CD4-positive, alpha-beta memory T cell (primary cell): ENCODE data around the gene LCTL. TPM values are rescaled to one million over a fixed set of nuclear protein-coding genes. Genes with fewer than 3 reads are reported as not detected.

Source experiments
- CTCF ChIA-PET: fragments of 350-600 bp; sonication (Branson Sonifier 250); formaldehyde crosslinking; loops from one replicate; lab custom pipeline; 2021; ENCODE audit warnings: inconsistent platforms; ENCODE audit not compliant: partially characterized antibody; lab: Charles Lee
- POLR2A ChIA-PET: fragments of 350-600 bp; sonication (Branson Sonifier 250); formaldehyde crosslinking; loops from one replicate; lab custom pipeline; 2021; ENCODE audit not compliant: partially characterized antibody; lab: Charles Lee
- DNase-seq, 5 donors: peaks; one replicate each; pipeline versions ENCODE4 v3.0.0 to v3.0.0-alpha.2; 2020 to 2022; ENCODE audit warnings: mixed read lengths in 1 of 5
- H3K27ac ChIP-seq: one replicate; pipeline ENCODE4 v1.7.0; 2013; ENCODE audit warnings: low read depth, low read length
- H3K27me3 ChIP-seq: 2 replicates; pipeline ENCODE4 v1.7.0; 2013; ENCODE audit warnings: mild to moderate bottlenecking, low read length, moderate library complexity; ENCODE audit not compliant: insufficient read depth
- H3K36me3 ChIP-seq: 2 replicates; pipeline ENCODE4 v1.7.0; 2013; ENCODE audit warnings: mild to moderate bottlenecking, low read length, moderate library complexity; ENCODE audit not compliant: insufficient read depth
- H3K4me1 ChIP-seq: 2 replicates; pipeline ENCODE4 v1.7.0; 2013; ENCODE audit warnings: mild to moderate bottlenecking, low read length, moderate library complexity; ENCODE audit not compliant: insufficient read depth
- H3K4me3 ChIP-seq, 2 donors: one replicate each; pipeline ENCODE4 v1.7.0; 2013; ENCODE audit warnings: low read length in 2 of 2, mild to moderate bottlenecking in 1 of 2
- H3K9me3 ChIP-seq, 2 donors: one replicate each; pipeline ENCODE4 v1.7.0; 2013; ENCODE audit warnings: low read length in 2 of 2, control low read depth in 1 of 2; ENCODE audit not compliant: control insufficient read depth in 1 of 2
- H3K27ac Mint-ChIP-seq, 7 donors: one replicate each; pipeline ENCODE4 v1.8.0; 2020 to 2021; ENCODE audit warnings: mixed read lengths in 7 of 7, mild to moderate bottlenecking in 6 of 7, inconsistent platforms in 3 of 7, moderate library complexity in 3 of 7
- H3K27me3 Mint-ChIP-seq, 2 donors: one replicate each; pipeline ENCODE4 v1.8.0; 2020 to 2021; ENCODE audit warnings: mixed read lengths in 2 of 2
- H3K36me3 Mint-ChIP-seq, 2 donors: one replicate each; pipeline ENCODE4 v1.8.0; 2020 to 2021; ENCODE audit warnings: mixed read lengths in 2 of 2, inconsistent platforms in 1 of 2, mild to moderate bottlenecking in 1 of 2
- H3K4me1 Mint-ChIP-seq, 4 donors: one replicate each; pipeline ENCODE4 v1.8.0; 2020 to 2021; ENCODE audit warnings: mixed read lengths in 4 of 4, mild to moderate bottlenecking in 1 of 4
- H3K4me3 Mint-ChIP-seq, 8 donors: one replicate each; pipeline ENCODE4 v1.8.0; 2020 to 2021; ENCODE audit warnings: mixed read lengths in 8 of 8, mild to moderate bottlenecking in 7 of 8, moderate library complexity in 6 of 8, inconsistent platforms in 3 of 8
- H3K9me3 Mint-ChIP-seq, 8 donors: one replicate each; pipeline ENCODE4 v1.8.0; 2020 to 2021; ENCODE audit warnings: mixed read lengths in 8 of 8, mild to moderate bottlenecking in 5 of 8, inconsistent platforms in 3 of 8, moderate library complexity in 1 of 8
- intact Hi-C: fragments of 100-400 bp; cut with micrococcal nuclease; formaldehyde crosslinking; loops from one replicate; pipeline ENCODE4 v1.15.1; 2023
- polyA plus RNA-seq, 2 donors: library from polyadenylated mRNA; unstranded; fragments of 300-500 nt; fragmentation: Illumina TruSeq; gene quantifications; one replicate each; pipeline ENCODE4 v1.2.3, GENCODE V29; 2021
- total RNA-seq, 2 experiments: library from RNA; stranded (reverse); gene quantifications; one replicate each; pipeline ENCODE4 v1.2.3, GENCODE V29; 2021

LCTL gene, protein sequence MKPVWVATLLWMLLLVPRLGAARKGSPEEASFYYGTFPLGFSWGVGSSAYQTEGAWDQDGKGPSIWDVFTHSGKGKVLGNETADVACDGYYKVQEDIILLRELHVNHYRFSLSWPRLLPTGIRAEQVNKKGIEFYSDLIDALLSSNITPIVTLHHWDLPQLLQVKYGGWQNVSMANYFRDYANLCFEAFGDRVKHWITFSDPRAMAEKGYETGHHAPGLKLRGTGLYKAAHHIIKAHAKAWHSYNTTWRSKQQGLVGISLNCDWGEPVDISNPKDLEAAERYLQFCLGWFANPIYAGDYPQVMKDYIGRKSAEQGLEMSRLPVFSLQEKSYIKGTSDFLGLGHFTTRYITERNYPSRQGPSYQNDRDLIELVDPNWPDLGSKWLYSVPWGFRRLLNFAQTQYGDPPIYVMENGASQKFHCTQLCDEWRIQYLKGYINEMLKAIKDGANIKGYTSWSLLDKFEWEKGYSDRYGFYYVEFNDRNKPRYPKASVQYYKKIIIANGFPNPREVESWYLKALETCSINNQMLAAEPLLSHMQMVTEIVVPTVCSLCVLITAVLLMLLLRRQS
- total RNA-seq, result not detected
- polyA plus RNA-seq, result not detected

DNA sequence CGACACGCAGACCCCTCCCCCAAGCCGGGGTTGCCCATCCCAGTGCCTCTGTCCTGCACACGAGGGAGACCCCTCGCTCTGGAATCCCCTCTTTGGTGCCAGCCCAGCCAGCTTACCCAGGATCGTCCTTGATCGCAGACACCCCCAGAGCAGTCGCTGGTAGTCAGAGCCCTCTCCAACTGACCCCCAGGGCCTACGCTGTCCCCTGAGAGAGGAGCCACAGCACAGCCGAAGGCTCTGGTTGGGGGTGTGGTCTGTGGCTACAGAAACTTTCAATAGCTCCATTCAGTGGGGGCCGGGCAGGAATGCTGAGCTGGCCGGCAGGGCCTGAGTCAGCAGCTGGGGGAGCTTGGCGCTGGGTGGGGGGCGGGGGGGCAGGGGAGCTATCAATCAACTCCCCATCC is at the start of gene LCTL:
Gene LCTL (minus strand): TSS at position 258 of the 404 bp plus-strand sequence. CDS start 633 bp downstream, outside the sequence.
- Mint-ChIP-seq H3K4me3 (peak within 1 kb of the TSS in 1 of 8 donors; percentile 72), H3K36me3 (no peaks in the 10 kb centered on the region), H3K4me1 (peaks cover 4 to 7% (median 6%) of the 10 kb centered on the region in 4 donors), H3K27me3 (no peaks in the 10 kb centered on the region), H3K9me3 (no peaks in the 10 kb centered on the region), H3K27ac (peak within 1 kb of the TSS in 3 of 7 donors; percentile 2 to 88 (median 73))
- ChIA-PET POLR2A (no interaction called here), CTCF (interaction anchor here (1.0 kb wide), 2 partner anchors 10 to 138 kb away, joined by 3 read pairs; no protein-coding TSS in a partner anchor)
- Histone ChIP-seq H3K27ac (no peak within 1 kb of the TSS), H3K4me3 (no peak within 1 kb of the TSS), H3K27me3 (no peaks in the 10 kb centered on the region), H3K36me3 (no peaks in the 10 kb centered on the region), H3K4me1 (peaks cover 5% of the 10 kb centered on the region), H3K9me3 (no peaks in the 10 kb centered on the region)
- intact Hi-C loops, result loop anchor here (2.0 to 5.0 kb wide), 2 partner anchors 313 to 1248 kb away; partner anchors contain the start of gene MEGF11
- DNase-seq, result no peak

GRCh38 chr15:66614951-66615760 is 49.4 kb upstream of the LCTL start:
- Mint-ChIP-seq H3K36me3 (no peaks in the 10 kb centered on the region), H3K9me3 (peaks cover 0 to 2% (median 0%) of the 10 kb centered on the region in 8 donors), H3K4me1 (peaks cover 0 to 4% (median 3%) of the 10 kb centered on the region in 4 donors), H3K4me3 (no peak overlapping the region), H3K27ac (no peak overlapping the region), H3K27me3 (peaks cover under 1 to 2% of the 10 kb centered on the region in 2 donors)
- Histone ChIP-seq H3K36me3 (no peaks in the 10 kb centered on the region), H3K4me1 (no peaks in the 10 kb centered on the region), H3K9me3 (no peaks in the 10 kb centered on the region), H3K27me3 (no peaks in the 10 kb centered on the region), H3K27ac (no peak overlapping the region), H3K4me3 (no peak overlapping the region)
- no peak for DNase-seq
- POLR2A ChIA-PET, result no interaction called here
- CTCF ChIA-PET, result interaction anchor here (1.2 to 1.5 kb wide), 5 partner anchors 8 to 249 kb away, joined by 3 to 5 read pairs (median 3); no protein-coding TSS in a partner anchor
- intact Hi-C loops, result loop anchor here (10.0 kb wide), 1 partner anchor 90 kb away; the partner anchor contains the start of gene SMAD6

DNA sequence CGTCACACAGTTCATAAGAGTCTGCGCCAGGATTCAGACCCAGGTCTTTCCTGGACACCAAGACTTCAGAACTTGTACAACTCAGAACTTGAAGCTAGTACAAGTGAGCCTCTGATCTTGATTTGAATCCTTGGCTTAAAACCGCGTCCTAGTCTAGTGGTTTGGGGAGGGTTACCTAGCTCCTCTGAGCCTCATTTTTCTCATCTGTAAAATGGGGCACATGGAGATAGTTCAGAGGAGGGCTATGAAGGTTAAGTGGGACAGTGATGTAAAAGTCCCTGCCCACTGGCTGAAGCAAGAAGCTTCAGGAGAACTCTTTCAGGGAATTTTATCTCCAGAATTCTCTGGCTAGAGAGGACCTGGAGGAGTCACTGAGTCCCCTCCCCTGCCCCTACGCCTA is 48.7 kb upstream of the LCTL start:
- Histone ChIP-seq H3K36me3 (no peaks in the 10 kb centered on the region), H3K9me3 (no peaks in the 10 kb centered on the region), H3K27ac (no peak overlapping the region), H3K27me3 (no peaks in the 10 kb centered on the region), H3K4me3 (no peak overlapping the region), H3K4me1 (no peaks in the 10 kb centered on the region)
- peaks cover 0 to 4% (median 3%) of the 10 kb centered on the region in 4 donors for H3K4me1 Mint-ChIP-seq
- no peaks in the 10 kb centered on the region for H3K27me3 Mint-ChIP-seq
- CTCF ChIA-PET, result interaction anchor here (1.2 to 1.5 kb wide), 3 partner anchors 9 to 249 kb away, joined by 3 to 5 read pairs (median 3); no protein-coding TSS in a partner anchor
- H3K9me3 Mint-ChIP-seq, result peaks cover 0 to 2% (median 0%) of the 10 kb centered on the region in 8 donors
- POLR2A ChIA-PET, result no interaction called here
- DNase-seq, result no peak
- H3K36me3 Mint-ChIP-seq, result no peaks in the 10 kb centered on the region
- no peak overlapping the region for H3K27ac Mint-ChIP-seq
- H3K4me3 Mint-ChIP-seq, result no peak overlapping the region
- intact Hi-C loops, result loop anchor here (10.0 kb wide), 1 partner anchor 90 kb away; the partner anchor contains the start of gene SMAD6

DNA sequence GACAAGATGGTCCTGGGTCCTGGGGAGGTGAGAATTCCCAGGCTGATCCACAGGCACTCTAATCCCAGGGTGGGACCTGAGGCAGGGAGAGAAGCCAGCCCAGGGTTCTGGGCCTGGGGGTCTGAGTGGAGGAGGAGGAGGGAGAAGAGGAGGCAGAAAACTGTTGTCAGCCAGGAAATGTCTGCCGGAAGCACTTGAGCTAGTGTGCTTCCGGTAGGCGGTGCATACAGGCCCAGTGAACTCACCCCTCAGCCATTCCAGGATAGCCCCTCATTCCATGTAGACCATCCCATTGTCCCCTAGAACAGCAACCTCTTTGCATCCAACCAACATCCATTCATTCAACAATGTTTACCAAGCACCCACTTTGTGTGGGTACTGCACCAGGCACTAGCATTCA is 47.9 kb upstream of the LCTL start:
- Mint-ChIP-seq H3K9me3 (peaks cover 0 to 2% (median 0%) of the 10 kb centered on the region in 8 donors), H3K27ac (peak overlapping the region in 1 of 7 donors; percentile 69)
- intact Hi-C loops, result loop anchor here (10.0 kb wide), 1 partner anchor 91 kb away; the partner anchor contains the start of gene SMAD6

DNA sequence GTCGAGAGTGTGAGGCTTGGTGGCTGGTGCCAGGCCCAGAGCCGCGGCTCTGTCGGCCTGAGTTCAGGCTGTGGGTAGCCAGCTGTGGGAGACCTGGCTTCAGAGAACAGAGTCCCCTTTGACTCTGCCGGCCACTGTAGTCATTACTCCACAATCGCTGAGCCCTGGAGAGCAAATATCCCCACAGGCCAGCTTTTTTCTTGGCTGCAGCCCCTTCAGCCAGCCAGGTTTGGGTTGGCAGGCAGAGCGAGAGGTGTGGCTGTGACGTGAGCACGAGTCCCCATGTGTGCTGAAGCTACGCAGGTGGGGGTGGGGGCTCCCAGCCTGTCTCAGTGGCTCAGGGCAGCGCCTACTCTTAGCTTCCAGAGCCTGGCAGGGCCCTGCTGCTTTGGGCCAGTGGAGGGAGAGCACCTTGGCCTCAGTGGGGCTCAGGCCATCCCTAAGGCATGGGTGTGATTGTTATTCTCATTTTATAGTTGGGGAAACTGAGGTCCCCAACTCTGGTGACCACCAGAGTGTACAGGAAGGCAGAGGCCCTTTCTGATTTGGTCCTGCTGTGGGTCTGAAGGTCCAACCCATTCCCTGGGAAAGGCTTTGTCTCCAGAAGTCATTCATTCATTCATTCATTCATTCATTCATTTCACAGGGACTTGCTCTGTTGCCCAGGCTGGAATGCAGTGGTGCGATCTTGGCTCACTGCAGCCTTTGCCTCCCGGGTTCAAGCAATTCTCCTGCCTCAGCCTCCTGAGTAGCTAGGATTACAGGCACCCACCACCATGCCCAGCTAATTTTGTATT is 45.7 kb upstream of the LCTL start:
- Histone ChIP-seq H3K9me3 (no peaks in the 10 kb centered on the region), H3K27me3 (no peaks in the 10 kb centered on the region), H3K4me1 (no peaks in the 10 kb centered on the region), H3K27ac (no peak overlapping the region), H3K36me3 (no peaks in the 10 kb centered on the region), H3K4me3 (no peak overlapping the region)
- ChIA-PET CTCF (no interaction called here), POLR2A (no interaction called here)
- DNase-seq, result no peak
- Mint-ChIP-seq H3K4me3 (no peak overlapping the region), H3K36me3 (no peaks in the 10 kb centered on the region), H3K4me1 (peaks cover 0 to 4% (median 3%) of the 10 kb centered on the region in 4 donors), H3K9me3 (peaks cover 0 to 2% (median 0%) of the 10 kb centered on the region in 8 donors), H3K27me3 (no peaks in the 10 kb centered on the region), H3K27ac (no peak overlapping the region)
- intact Hi-C loops, result loop anchor here (10.0 kb wide), 1 partner anchor 93 kb away; the partner anchor contains the start of gene SMAD6

More for the DNA sequence above, 47.9 kb upstream of the LCTL start:
- peaks cover 0 to 4% (median 3%) of the 10 kb centered on the region in 4 donors for H3K4me1 Mint-ChIP-seq
- no peaks in the 10 kb centered on the region for H3K36me3 Mint-ChIP-seq
- no peak overlapping the region for H3K27ac ChIP-seq
- CTCF ChIA-PET, result interaction anchor here (1.4 to 1.5 kb wide), 2 partner anchors 8 to 250 kb away, joined by 3 to 5 read pairs; no protein-coding TSS in a partner anchor
- H3K4me1 ChIP-seq, result no peaks in the 10 kb centered on the region
- no peaks in the 10 kb centered on the region for H3K36me3 ChIP-seq
- no peak for DNase-seq
- no peaks in the 10 kb centered on the region for H3K27me3 Mint-ChIP-seq
- POLR2A ChIA-PET, result no interaction called here
- H3K9me3 ChIP-seq, result no peaks in the 10 kb centered on the region
- H3K4me3 Mint-ChIP-seq, result peak overlapping the region in 1 of 8 donors; percentile 39
- H3K27me3 ChIP-seq, result no peaks in the 10 kb centered on the region
- H3K4me3 ChIP-seq, result no peak overlapping the region

DNA sequence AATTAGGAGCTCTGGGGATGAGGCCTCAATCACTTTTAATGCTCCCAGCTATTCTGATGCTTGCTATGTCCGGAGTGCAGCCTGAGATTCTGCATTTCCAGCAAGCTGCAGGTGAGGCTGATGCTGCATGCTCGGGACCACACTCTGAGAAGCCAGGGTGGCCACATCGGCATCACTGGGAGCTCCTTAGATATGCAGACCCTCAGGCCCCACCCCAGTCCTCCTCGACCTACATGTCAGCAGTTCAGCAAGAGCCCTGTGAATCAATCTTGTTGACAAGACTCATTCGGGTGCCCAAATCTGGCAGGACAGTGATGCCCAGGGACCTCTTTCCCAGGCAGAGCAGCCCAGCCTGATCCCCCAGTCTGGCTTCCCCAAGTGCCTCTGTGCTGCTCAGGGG is 44.1 kb upstream of the LCTL start:
- ChIA-PET CTCF (interaction anchor here (2.3 to 8.5 kb wide), 2 partner anchors 9 to 241 kb away, joined by 6 to 65 read pairs; no protein-coding TSS in a partner anchor), POLR2A (no interaction called here)
- Mint-ChIP-seq H3K27me3 (no peaks in the 10 kb centered on the region), H3K4me3 (no peak overlapping the region), H3K9me3 (peaks cover 0 to 2% (median 0%) of the 10 kb centered on the region in 8 donors), H3K36me3 (no peaks in the 10 kb centered on the region), H3K27ac (peak overlapping the region in 1 of 7 donors; percentile 3), H3K4me1 (peaks cover 0 to 4% (median 3%) of the 10 kb centered on the region in 4 donors)
- Histone ChIP-seq H3K27me3 (no peaks in the 10 kb centered on the region), H3K36me3 (no peaks in the 10 kb centered on the region), H3K4me1 (no peaks in the 10 kb centered on the region), H3K4me3 (no peak overlapping the region), H3K27ac (no peak overlapping the region), H3K9me3 (no peaks in the 10 kb centered on the region)
- DNase-seq, result no peak
- intact Hi-C loops, result loop anchor here (10.0 kb wide), 1 partner anchor 95 kb away; the partner anchor contains the start of gene SMAD6
